Testis (tissue), 2 donors: Measurements from ENCODE around the gene GNB5.

ENCODE experiments used
- CTCF ChIP-seq, 3 experiments: fragments of 450-650 bp in 2 of 3; fragments of 200-600 bp in 1 of 3; sonication (generic) in 1 of 3; IDR thresholded peaks; one replicate each; pipeline ENCODE4 v1.5.1; 2016 to 2019; ENCODE audit warnings: antibody characterized with exemption in 3 of 3, mild to moderate bottlenecking in 2 of 3, moderate library complexity in 1 of 3
- POLR2A ChIP-seq: fragments of 450-650 bp; IDR thresholded peaks from one replicate; pipeline ENCODE4 v1.6.1; 2017; ENCODE audit warnings: antibody characterized with exemption, mild to moderate bottlenecking, moderate library complexity

- TF ChIP-seq CTCF (IDR thresholded peaks at IDR 0.05) (no peak), POLR2A (no peak)
These were observed 121.6 kb downstream of the GNB5 start for GRCh38 chr15:52069559-52069958.
